Lower leg skin (tissue), 3 donors: Measurements from ENCODE around the gene MID1IP1.

Experiments
- POLR2A ChIP-seq, 2 donors: fragments of 450-650 bp; IDR thresholded peaks; one replicate each; pipeline ENCODE4 v1.6.1; 2016 to 2017; ENCODE audit warnings: antibody characterized with exemption in 2 of 2, mild to moderate bottlenecking in 1 of 2, moderate library complexity in 1 of 2
- TF ChIP-seq, protein P1 (sequence below), 3 donors: fragments of 450-650 bp; IDR thresholded peaks; one replicate each; pipeline ENCODE4 v1.5.1; 2016; ENCODE audit warnings: antibody characterized with exemption in 3 of 3, mild to moderate bottlenecking in 3 of 3, moderate library complexity in 2 of 3

DNA sequence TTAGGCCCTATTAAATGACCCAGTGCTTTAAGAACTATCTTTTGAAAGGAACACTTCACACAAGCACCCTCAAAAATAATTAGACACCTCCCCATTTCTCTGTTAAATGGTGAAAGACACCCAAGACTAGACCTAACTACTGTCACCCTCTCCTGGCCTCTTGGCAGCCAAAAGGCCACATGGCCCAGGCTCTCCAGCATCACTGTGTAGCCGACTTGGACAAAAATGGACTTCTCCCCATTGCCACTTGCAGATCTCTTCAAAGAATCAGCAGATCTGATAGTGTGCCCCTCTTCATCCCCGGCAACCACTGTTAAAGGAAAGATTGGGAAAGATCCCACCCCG, 2.0 kb downstream of the MID1IP1 start:
- TF ChIP-seq, protein P1, sequence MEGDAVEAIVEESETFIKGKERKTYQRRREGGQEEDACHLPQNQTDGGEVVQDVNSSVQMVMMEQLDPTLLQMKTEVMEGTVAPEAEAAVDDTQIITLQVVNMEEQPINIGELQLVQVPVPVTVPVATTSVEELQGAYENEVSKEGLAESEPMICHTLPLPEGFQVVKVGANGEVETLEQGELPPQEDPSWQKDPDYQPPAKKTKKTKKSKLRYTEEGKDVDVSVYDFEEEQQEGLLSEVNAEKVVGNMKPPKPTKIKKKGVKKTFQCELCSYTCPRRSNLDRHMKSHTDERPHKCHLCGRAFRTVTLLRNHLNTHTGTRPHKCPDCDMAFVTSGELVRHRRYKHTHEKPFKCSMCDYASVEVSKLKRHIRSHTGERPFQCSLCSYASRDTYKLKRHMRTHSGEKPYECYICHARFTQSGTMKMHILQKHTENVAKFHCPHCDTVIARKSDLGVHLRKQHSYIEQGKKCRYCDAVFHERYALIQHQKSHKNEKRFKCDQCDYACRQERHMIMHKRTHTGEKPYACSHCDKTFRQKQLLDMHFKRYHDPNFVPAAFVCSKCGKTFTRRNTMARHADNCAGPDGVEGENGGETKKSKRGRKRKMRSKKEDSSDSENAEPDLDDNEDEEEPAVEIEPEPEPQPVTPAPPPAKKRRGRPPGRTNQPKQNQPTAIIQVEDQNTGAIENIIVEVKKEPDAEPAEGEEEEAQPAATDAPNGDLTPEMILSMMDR (IDR thresholded peaks at IDR 0.05), result no peak
- no peak for TF ChIP-seq POLR2A (IDR thresholded peaks at IDR 0.05)
